ENCODE results near the gene ASB1.

- TF ChIP-seq POLR2A (IDR thresholded peaks at IDR 0.05) (no peak), CTCF (IDR thresholded peaks at IDR 0.05) (no peak), EP300 (IDR thresholded peaks at IDR 0.05) (no peak)
Measured at GRCh38 chr2:238383135-238383534, 43.6 kb upstream of the ASB1 start.
